HL-60 (cell line): ENCODE results near the gene CYTH1.

Experiments
- SPI1 ChIP-seq: IDR thresholded peaks from 2 replicates; pipeline ENCODE4 v1.6.1; 2012; ENCODE audit warnings: low read depth, mild to moderate bottlenecking, borderline replicate concordance
- TF ChIP-seq, protein P1 (sequence below): IDR thresholded peaks from one replicate; pipeline ENCODE4 v1.5.1; 2011; ENCODE audit warnings: low read length, control low read depth, inconsistent platforms; ENCODE audit not compliant: insufficient read depth

GRCh38 chr17:78783711-78784324 is 1.7 kb upstream of the CYTH1 start:
- TF ChIP-seq, protein P1, sequence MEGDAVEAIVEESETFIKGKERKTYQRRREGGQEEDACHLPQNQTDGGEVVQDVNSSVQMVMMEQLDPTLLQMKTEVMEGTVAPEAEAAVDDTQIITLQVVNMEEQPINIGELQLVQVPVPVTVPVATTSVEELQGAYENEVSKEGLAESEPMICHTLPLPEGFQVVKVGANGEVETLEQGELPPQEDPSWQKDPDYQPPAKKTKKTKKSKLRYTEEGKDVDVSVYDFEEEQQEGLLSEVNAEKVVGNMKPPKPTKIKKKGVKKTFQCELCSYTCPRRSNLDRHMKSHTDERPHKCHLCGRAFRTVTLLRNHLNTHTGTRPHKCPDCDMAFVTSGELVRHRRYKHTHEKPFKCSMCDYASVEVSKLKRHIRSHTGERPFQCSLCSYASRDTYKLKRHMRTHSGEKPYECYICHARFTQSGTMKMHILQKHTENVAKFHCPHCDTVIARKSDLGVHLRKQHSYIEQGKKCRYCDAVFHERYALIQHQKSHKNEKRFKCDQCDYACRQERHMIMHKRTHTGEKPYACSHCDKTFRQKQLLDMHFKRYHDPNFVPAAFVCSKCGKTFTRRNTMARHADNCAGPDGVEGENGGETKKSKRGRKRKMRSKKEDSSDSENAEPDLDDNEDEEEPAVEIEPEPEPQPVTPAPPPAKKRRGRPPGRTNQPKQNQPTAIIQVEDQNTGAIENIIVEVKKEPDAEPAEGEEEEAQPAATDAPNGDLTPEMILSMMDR = no peak
- TF ChIP-seq SPI1 = no peak
